ENCODE results near the gene YTHDC1.
A peak's percentile ranks its signal among the peaks of the same experiment; 100 is the strongest.
"Not testable (repeated sequence)": the region's sequence is repeated elsewhere in the genome, so short reads cannot be mapped to it uniquely, and the experiment has no call there.

The YTHDC1 gene

DNA sequence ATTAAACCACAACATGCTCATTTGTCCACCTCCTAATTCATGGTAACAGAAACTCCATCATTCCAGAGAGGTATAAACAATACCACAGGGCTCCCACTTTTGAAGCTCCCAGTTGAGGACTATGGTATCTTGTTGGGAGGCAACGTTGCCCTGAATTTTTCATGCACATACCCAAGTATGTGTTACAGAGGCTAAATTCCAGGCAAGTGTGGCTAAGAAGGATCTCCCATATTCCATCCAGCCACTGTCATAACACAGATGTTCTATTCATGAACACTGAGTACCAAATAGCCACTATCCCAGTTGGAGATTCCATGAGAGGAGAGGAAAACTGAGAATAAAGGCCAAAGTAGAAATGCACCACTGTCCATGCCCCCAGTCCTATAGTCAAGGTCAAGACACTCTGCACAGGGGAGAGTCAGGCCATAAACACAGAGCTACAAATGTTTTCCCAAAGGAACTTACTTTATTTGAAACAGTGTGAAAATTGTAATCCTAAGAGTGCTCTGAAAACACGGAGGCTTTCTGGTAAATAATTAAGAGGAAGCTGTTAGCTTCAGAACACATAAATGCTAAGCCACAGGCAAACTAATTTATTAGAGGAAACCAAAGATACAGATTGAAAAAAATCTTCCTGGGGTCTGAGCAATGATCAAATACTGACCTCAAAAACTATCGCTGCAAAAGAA lies 62.0 kb downstream of the YTHDC1 start:
- DNase-seq, result no peak

DNA sequence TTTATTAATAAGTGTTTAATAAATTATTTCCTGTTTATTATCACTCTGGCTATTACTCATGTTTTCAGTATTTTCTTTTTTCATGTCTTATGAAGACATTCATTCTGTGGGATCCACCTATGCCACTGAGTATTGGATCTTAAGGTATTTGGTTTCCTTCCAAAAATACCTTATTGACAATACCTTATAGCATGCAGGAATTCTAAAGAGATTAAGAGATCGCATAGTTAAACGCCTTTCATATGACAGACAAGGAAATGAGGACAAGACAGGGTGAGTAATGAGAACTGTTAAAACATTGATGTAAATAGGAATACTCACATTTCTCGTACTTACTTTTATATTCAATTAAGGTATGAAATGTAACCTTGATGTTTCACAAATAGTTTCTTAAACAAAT lies 66.2 kb downstream of the YTHDC1 start:
- DNase-seq, result no peak

DNA sequence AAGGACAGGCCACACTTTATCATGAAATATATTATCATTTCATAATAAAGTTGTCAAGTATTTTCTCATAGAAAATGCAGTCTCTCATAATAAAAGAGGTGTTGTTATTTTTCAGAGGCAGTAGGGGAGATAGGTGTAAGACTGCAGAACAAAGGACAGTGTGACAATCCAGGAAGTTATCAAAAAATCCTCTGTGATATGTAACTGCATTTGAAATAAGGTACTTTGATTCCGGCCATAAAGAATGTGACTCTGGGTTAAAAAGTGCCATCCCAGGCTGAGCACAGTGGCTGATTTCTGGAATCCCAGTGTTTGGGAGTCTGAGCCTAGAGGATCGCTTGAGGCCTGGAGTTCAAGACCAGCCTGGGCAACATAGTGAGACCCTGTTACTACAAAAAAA lies 66.8 kb downstream of the YTHDC1 start:
- no peak for DNase-seq

DNA sequence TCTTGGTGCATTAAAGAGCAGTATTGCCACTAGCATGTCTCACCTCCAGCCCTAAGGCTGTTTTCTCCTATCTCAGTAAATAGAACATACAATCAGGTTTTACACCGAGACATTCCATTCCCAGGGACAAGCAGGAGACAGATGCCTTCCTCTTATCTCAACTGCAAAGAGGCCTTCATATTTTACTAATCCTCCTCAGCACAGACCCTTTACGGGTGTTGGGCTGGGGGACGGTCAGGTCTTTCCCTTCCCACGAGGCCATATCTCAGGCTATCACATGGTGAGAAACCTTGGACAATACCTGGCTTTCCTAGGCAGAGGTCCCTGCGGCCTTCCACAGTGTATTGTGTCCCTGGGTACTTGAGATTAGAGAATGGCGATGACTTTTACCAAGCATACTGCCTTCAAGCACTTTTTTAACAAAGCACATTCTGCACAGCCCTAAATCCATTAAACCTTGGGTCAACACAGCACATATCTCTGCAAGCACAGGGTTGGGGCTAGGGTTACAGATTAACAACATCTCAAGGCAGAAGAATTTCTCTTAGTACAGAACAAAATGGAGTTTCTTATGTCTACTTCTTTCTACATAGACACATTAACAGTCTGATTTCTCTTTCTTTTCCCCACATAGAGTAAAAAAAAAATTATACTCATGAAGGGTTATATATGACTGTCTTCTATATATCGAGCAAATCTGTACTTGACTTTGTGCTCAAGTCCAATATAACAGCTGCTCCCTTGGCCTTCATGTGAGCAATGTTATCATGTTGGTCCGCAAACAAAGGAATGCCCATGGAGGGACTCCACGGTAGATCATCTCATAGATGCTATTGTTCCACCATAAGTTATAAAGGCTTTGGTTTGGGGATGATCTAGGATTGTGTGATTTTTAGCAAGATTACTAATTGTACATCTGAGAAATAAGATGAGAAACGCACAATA lies 67.8 kb downstream of the YTHDC1 start:
- DNase-seq, result not testable (repeated sequence)

DNA sequence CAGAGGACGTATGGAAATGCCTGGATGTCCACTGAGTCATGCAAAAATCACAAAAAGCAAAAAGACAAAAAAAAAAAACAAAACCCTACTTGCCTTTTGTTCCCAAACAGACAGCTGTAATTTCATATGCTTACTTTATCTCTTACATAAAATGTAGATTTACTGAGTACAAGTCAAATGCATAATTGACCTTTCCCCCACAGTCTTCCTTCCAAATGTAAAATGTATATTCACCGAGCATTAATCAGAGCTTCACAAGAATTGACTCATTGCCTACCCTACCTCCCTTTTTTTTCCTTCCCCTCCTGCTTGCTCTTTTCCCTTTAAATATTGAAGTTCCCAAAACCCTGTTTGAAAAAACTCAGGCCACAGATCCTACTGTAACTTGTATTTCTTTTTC lies 71.9 kb downstream of the YTHDC1 start:
- DNase-seq, result no peak

DNA sequence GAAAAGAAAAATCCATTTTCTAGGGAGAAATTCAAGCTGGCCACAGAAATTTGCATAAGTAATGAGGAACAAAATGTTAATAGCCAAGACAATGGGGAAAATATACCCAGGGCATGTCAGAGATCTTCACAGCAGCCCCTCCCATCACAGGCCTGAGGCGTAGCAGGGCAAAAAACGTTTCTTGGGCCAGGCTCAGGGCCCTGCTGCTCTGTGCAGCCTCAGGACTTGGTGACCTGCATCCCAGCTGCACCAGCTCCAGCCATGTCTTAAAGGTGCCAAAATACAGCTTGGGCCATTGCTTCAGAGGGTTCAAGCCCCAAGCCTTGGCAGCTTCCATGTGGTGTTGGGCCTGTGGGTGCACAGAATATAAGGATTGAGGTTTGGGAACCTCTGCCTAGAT lies 72.3 kb downstream of the YTHDC1 start:
- no peak for DNase-seq

DNA sequence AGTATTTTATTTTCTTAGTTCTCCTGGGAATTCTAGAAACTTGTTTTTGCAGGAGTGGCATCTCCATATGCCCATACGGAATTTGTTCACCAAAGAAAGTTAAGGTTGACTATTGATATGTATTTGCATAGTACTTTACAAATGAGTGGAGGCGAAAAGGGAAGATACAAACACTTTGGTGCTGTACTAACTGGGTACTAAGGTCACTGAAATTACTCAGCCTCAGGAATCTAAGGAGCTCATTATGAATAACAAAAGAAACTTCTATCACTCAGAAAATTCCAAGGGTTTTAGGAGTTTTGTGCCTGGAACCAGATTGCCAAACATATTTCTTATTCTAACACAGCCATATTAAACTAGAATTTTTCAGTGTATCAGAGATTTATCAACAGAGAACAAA lies 77.0 kb downstream of the YTHDC1 start:
- DNase-seq, result no peak

DNA sequence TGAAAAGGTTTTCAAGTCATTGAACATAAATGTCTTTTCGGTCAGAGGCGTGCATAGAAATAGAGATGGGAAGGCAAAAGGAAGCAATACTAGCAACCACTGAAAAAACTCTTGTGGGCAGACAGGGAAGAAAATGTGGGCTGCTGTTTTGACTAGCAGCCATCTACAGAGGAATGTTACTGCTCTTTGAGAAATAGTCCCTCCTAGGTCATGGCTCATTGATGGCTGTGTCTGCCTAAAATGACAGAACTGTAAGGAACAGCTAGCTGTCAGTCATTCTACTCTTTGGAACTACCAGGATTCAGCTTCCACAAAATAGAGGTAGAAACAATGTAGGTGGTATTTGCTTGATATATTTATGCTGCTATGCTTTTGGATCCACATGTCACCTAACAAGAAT lies 77.5 kb downstream of the YTHDC1 start:
- no peak for DNase-seq

DNA sequence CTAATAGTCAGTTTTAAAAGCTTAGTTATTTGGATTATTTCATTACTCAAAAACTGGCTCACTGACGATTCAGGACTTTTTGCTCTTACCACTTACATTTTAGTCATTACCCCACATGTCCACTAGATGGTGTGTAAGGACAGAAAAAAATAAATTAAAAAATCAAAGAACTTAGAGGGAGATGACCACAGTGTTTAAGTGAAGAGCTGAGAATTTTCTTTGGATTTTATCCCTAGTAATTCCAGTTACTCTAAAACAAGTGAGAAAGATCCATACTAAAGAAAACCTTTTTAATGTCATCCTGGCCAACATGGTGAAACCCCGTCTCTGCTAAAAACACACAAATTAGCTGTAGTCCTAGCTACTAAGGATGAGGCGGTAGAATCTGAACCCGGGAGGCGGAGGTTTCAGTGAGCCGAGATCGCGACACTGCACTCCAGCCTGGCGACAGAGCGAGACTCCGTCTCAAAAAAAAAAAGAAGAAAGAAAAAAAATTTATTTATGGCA lies 78.0 kb downstream of the YTHDC1 start:
- DNase-seq, result peak; percentile 15

DNA sequence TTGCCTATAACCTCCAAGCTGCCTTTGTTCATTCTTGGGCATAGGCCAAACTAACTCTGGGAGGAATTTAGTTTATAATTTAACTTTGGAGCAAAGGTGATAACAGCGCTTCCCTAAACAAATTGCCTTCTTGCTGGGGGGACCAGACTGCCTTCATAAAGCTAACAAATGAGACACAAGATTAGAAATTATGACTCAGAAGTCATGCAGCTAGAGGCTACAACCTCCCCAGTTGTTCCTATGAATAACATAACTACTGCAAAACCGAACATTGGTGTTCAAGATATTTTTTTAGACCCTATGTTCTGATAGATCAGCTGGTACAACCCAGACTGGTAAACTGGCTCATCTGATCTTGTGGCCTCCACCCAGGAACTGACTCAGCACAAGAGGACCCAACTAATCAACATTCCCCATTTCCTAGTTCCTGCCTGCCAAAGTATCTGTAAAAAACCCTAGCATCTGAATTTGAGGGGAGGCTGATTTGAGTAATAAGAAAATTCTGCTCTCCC lies 82.4 kb downstream of the YTHDC1 start:
- DNase-seq, result no peak

DNA sequence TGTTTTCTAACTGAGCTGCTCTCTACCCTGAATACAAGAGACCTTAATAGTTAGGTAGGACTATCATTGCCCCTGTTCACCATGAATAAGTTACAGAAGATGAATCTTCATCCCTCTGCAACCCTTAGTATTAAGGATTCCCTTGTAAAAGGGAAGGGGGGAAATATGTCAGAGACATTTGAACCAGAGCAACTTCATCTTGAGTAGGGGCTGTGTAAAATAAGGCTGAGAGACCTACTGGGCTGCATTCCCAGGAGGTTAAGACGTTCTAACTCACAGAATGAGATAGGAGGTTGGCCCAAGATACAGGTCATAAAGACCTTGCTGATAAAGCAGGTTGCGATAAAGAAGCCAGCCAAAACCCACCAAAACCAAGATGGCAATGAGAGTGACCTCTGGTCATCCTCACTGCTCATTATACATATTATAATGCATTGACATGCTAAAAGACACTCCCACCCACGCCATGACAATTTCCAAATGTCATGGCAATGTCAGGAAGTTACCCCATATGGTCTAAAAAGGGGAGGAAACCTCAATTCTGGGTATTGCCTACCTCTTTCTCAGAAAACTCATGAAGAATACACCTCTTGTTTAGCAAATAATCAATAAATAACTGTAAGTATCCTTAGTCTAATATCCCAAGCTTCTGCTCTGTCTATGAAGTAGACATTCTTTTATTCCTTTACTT lies 84.9 kb downstream of the YTHDC1 start:
- DNase-seq, result no peak
